HAP-1 (cell line): ENCODE data around the gene F12.
"Not testable (repeated sequence)": the region's sequence is repeated elsewhere in the genome, so short reads cannot be mapped to it uniquely, and the experiment has no call there.

Source experiments
- DNase-seq, 2 experiments: peaks; one replicate each; pipeline ENCODE4 v3.0.0-alpha.2; 2016 to 2020; ENCODE audit warnings: low spot score in 2 of 2
- H3K27me3 ChIP-seq: fragments of 250-450 bp; sonication (Bioruptor Pico); 2 replicates; pipeline ENCODE4 v1.5.1; 2020; ENCODE audit warnings: low read depth, mild to moderate bottlenecking, moderate library complexity
- H3K36me3 ChIP-seq: fragments of 250-450 bp; sonication (Bioruptor Pico); replicated peaks from 2 replicates; pipeline ENCODE4 v1.5.1; 2020; ENCODE audit warnings: mild to moderate bottlenecking
- H3K4me1 ChIP-seq: fragments of 250-450 bp; sonication (Bioruptor Pico); 2 replicates; pipeline ENCODE4 v1.5.1; 2020; ENCODE audit warnings: mild to moderate bottlenecking
- H3K4me3 ChIP-seq: fragments of 250-450 bp; sonication (Bioruptor Pico); 2 replicates; pipeline ENCODE4 v1.5.1; 2020; ENCODE audit warnings: mild to moderate bottlenecking, moderate library complexity
- H3K9me3 ChIP-seq: fragments of 250-450 bp; sonication (Bioruptor Pico); 2 replicates; pipeline ENCODE4 v1.5.1; 2020; ENCODE audit warnings: mild to moderate bottlenecking, moderate library complexity
- in situ Hi-C: fragments of 300-500 bp; cut with MboI; formaldehyde crosslinking; loops from 3 replicates; pipeline ENCODE4 v1.14.3; 2020; ENCODE audit warnings: low sequenced_read_pairs, inconsistent platforms, mixed read lengths

The F12 gene

GRCh38 chr5:177387405-177387804 lies 22.0 kb downstream of the F12 start:
- in situ Hi-C loops, result no loop called here
- peaks cover 10% of the 10 kb centered on the region; the same call in 1 of the 2 replicates for H3K27me3 ChIP-seq
- no peak for DNase-seq

DNA sequence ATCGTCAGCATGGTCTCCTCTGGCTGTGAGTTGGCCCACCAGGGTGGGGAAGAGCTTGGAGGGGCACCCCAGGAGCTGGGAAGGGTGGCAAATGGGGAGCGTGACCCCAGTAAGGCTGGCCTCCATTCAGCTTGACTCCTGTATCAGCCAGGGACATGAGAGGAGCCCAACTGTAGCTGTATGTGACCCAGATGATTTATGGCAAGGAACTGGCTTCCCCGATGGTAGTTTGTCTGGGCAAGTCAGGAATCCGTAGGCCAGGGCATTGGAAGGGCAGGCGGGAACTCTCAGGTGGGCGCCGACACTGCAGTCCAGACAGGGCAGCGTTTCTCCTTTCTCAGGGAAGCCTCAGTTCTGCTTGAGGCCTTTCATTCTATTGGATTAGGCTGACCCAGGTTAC lies 22.8 kb downstream of the F12 start:
- Histone ChIP-seq H3K36me3 (no peaks in the 10 kb centered on the region), H3K9me3 (no peaks in the 10 kb centered on the region), H3K4me3 (no peak overlapping the region), H3K27me3 (peaks cover 10% of the 10 kb centered on the region; the same call in 1 of the 2 replicates), H3K4me1 (no peaks in the 10 kb centered on the region)
- DNase-seq, result no peak
- in situ Hi-C loops, result no loop called here

More at GRCh38 chr5:177387405-177387804, 22.0 kb downstream of the F12 start:
- no peaks in the 10 kb centered on the region for H3K36me3 ChIP-seq
- H3K9me3 ChIP-seq, result no peaks in the 10 kb centered on the region
- no peaks in the 10 kb centered on the region for H3K4me1 ChIP-seq
- H3K4me3 ChIP-seq, result no peak overlapping the region

GRCh38 chr5:177385720-177386119 lies 23.6 kb downstream of the F12 start:
- in situ Hi-C loops, result no loop called here
- peaks cover 10% of the 10 kb centered on the region; the same call in 1 of the 2 replicates for H3K27me3 ChIP-seq
- H3K36me3 ChIP-seq, result no peaks in the 10 kb centered on the region
- no peak overlapping the region for H3K4me3 ChIP-seq
- H3K4me1 ChIP-seq, result no peaks in the 10 kb centered on the region
- DNase-seq, result no peak
- no peaks in the 10 kb centered on the region for H3K9me3 ChIP-seq

DNA sequence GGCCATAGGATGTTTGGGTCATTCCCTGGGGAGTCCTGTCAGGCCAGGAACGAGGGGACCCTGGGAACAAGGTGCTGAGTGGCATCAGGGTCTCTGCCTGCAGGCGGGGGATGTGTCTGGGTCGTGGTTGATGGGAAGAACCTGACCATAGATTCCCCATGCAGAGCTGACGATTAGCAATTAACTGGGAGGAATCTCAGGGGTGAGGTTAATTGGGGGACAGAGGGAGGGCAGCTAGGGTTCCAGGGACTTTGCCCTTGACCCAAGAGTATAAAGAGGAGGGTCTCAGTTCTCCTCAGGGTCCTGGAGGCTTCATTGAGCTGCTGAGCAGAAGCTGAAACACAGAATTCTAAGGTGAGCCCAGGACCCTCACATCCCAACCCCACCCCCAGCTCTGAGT lies 25.2 kb downstream of the F12 start, which contains the start of gene SLC34A1:
Gene SLC34A1, plus strand, starts transcription at position 301 of the 400 bp plus-strand sequence. CDS start 1,308 bp downstream, outside the sequence.
- Histone ChIP-seq H3K4me1 (no peaks in the 10 kb centered on the region), H3K36me3 (no peaks in the 10 kb centered on the region), H3K27me3 (peaks cover 10% of the 10 kb centered on the region; the same call in 1 of the 2 replicates), H3K4me3 (no peak within 1 kb of the TSS), H3K9me3 (no peaks in the 10 kb centered on the region)
- DNase-seq, result no peak
- in situ Hi-C loops, result no loop called here

GRCh38 chr5:177383181-177383580 lies 26.2 kb downstream of the F12 start:
- H3K27me3 ChIP-seq, result peaks cover 10% of the 10 kb centered on the region; the same call in 1 of the 2 replicates
- H3K36me3 ChIP-seq, result no peaks in the 10 kb centered on the region
- no peaks in the 10 kb centered on the region for H3K4me1 ChIP-seq
- no peaks in the 10 kb centered on the region for H3K9me3 ChIP-seq
- in situ Hi-C loops, result no loop called here
- H3K4me3 ChIP-seq, result no peak overlapping the region
- DNase-seq, result no peak

DNA sequence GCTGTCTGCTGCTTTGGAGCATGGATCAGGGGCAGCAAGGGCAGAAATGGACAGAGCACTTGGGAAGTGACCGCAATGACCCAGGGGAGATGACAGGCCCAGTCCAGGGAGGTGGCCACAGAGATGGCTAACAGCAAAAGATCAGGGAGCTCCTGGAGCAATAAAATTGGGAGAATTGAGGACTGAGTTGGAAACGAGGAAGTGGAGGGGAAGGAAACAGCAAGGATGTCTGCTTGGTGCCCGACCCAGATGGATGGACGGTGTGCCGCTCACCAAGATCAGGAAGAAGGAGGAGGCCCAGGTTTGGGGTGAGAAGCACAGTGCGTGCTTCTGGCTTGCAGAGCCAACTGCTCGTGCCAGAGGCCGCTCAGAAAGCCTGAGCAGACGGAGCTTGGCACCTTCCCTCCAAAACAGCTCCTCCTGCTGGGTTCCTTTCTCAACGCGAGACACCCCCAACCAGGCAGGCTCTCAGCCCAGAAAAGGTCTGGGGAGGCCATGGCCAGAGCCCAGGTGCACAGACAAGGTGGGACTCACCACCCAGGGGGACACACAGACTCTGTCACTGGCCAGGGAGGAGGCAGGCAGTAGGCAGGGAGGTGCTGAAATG lies 26.8 kb downstream of the F12 start:
- H3K4me3 ChIP-seq, result no peak overlapping the region
- in situ Hi-C loops, result no loop called here
- DNase-seq, result peak in 1 of 2 experiments; percentile 29

DNA sequence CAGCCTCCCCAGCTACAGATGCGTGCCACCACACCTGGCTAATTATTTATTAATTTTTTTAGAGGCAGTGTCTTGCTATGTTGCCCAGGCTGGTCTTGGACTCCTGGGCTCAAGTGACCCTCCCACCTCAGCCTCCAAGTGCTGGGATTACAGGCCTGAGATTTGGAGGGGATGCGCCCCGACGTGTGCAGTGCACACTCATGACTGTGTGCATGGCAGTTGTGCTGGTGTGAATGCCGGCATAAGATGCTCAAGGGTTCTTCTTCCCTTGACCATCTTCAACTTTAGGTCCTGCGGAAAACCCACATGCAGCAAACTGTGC lies 28.6 kb downstream of the F12 start:
- no peak for DNase-seq
- Histone ChIP-seq H3K27me3 (peaks cover 10% of the 10 kb centered on the region; the same call in 1 of the 2 replicates), H3K9me3 (no peaks in the 10 kb centered on the region), H3K36me3 (no peaks in the 10 kb centered on the region), H3K4me3 (no peak overlapping the region), H3K4me1 (no peaks in the 10 kb centered on the region)
- in situ Hi-C loops, result no loop called here

More for the DNA sequence above, 26.8 kb downstream of the F12 start:
- H3K27me3 ChIP-seq, result peaks cover 10% of the 10 kb centered on the region; the same call in 1 of the 2 replicates
- H3K9me3 ChIP-seq, result no peaks in the 10 kb centered on the region
- H3K36me3 ChIP-seq, result no peaks in the 10 kb centered on the region
- H3K4me1 ChIP-seq, result no peaks in the 10 kb centered on the region

DNA sequence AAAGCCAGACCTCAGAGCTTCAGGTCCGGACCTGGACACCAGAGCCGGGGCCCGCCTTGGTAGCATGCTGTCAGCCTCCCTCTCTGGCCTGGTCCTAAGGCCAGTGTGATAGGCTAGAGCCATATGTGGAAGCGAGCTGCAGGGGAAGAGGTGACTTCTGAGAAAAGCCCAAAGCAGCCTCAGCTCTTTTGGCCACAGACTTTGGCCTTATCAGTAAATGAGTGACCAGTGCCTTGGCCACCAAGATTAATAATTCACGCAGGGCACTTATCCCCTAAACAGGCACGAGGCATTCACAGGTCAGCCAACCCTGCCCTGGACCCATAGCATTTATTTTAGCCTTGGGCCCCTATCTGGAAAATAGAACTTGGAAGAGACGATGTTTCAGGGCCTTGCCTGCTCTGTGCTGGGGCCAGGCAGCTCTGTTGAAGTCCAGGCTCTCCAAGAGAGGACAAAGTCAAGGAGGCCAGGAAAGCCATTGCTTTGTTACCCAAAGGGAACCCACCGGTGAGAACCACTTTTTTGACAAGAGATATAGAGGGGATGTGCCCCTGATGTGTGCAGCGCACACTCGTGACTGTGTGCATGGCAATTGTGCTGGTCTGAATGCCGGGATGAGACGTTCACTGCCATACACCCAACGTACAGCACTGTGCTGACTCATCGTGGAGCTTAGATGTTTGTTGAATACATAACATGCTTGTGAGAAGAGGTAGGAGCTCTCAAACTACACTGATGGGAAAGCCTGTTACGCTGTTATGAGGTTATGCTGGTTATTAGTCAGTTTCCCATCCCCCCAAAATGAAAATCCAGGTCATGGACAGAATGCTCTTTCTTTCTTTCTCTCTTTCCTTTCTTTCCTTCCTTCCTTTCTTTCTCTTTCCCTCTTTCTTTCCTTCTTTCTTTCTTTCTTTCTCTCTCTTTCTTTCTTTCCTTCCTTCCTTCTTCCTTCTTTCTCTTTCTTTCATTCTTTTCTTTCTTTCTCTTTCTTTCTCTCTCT lies 30.2 kb downstream of the F12 start:
- no peak for DNase-seq
- in situ Hi-C loops, result no loop called here
- Histone ChIP-seq H3K27me3 (peaks cover 2% of the 10 kb centered on the region; the same call in 1 of the 2 replicates), H3K4me3 (no peak overlapping the region), H3K36me3 (no peaks in the 10 kb centered on the region), H3K9me3 (no peaks in the 10 kb centered on the region), H3K4me1 (no peaks in the 10 kb centered on the region)

GRCh38 chr5:177377851-177378776 lies 31.2 kb downstream of the F12 start:
- Histone ChIP-seq H3K36me3 (no peaks in the 10 kb centered on the region), H3K9me3 (no peaks in the 10 kb centered on the region), H3K4me3 (no peak overlapping the region), H3K4me1 (no peaks in the 10 kb centered on the region), H3K27me3 (peaks cover 2% of the 10 kb centered on the region; the same call in 1 of the 2 replicates)
- in situ Hi-C loops, result no loop called here
- no peak for DNase-seq

- Histone ChIP-seq H3K36me3 (no peaks in the 10 kb centered on the region), H3K27me3 (no peaks in the 10 kb centered on the region), H3K4me1 (no peaks in the 10 kb centered on the region; the same call in 1 of the 2 replicates), H3K9me3 (no peaks in the 10 kb centered on the region), H3K4me3 (no peak overlapping the region)
- in situ Hi-C loops, result no loop called here
- no peak for DNase-seq
These were observed 33.3 kb downstream of the F12 start for GRCh38 chr5:177376107-177376506.

- H3K9me3 ChIP-seq, H3K27me3 ChIP-seq, H3K4me1 ChIP-seq, DNase-seq, in situ Hi-C loops, H3K4me3 ChIP-seq, H3K36me3 ChIP-seq: not testable (repeated sequence)
These were observed 33.8 kb downstream of the F12 start for GRCh38 chr5:177375516-177375915.

- Histone ChIP-seq H3K36me3 (no peaks in the 10 kb centered on the region), H3K4me3 (no peak overlapping the region), H3K9me3 (no peaks in the 10 kb centered on the region), H3K27me3 (no peaks in the 10 kb centered on the region), H3K4me1 (no peaks in the 10 kb centered on the region; the same call in 1 of the 2 replicates)
- DNase-seq, result no peak
- in situ Hi-C loops, result no loop called here
These were observed 35.2 kb downstream of the F12 start for GRCh38 chr5:177374211-177374610.

- H3K9me3 ChIP-seq, result no peaks in the 10 kb centered on the region
- in situ Hi-C loops, result no loop called here
- H3K4me1 ChIP-seq, result no peaks in the 10 kb centered on the region; the same call in 1 of the 2 replicates
- DNase-seq, result no peak
- H3K36me3 ChIP-seq, result no peaks in the 10 kb centered on the region
- H3K27me3 ChIP-seq, result no peaks in the 10 kb centered on the region
- H3K4me3 ChIP-seq, result no peak overlapping the region
These were observed 35.6 kb downstream of the F12 start for GRCh38 chr5:177373806-177374205.
